Posterior vena cava (tissue), 2 donors: Measurements from ENCODE around the gene SS18L1. TPM values are rescaled to one million over a fixed set of nuclear protein-coding genes. Genes with fewer than 3 reads are reported as not detected.

Experiments used
- DNase-seq: peaks from one replicate; pipeline ENCODE4 v3.0.0-alpha.2; 2020; ENCODE audit warnings: low spot score
- intact Hi-C, 2 donors: fragments of 100-400 bp; cut with DNase I; formaldehyde crosslinking; loops; one replicate each; pipeline versions ENCODE4 v1.14.1 to v1.14.2; 2022 to 2023
- total RNA-seq, 2 donors: library from RNA; stranded (reverse); fragmentation: NEBNext Ultra II Directional; extraction: Animal tissue kit (Norgen Biotek cat#: 25700); gene quantifications; one replicate each; pipeline ENCODE4 v1.2.1, GENCODE V29; 2021
- donor health status: DM: yes; HTN: yes; CAD: no.
- donor health status: DM: yes; HTN: yes; CAD: no.

SS18L1 gene
- total RNA-seq, 2 donors from 2014 or later = 9.7 to 10.3 TPM

- intact Hi-C loops = no loop called here
- no peak for DNase-seq
These were observed 20.6 kb downstream of the SS18L1 start for GRCh38 chr20:62163986-62164762.

GRCh38 chr20:62164879-62165761, 21.6 kb downstream of the SS18L1 start:
- no peak for DNase-seq
- intact Hi-C loops = no loop called here

GRCh38 chr20:62165762-62166399, 22.3 kb downstream of the SS18L1 start:
- intact Hi-C loops = no loop called here
- no peak for DNase-seq

GRCh38 chr20:62167474-62167873, 23.9 kb downstream of the SS18L1 start:
- intact Hi-C loops = no loop called here
- DNase-seq = no peak

GRCh38 chr20:62168061-62168460, 24.5 kb downstream of the SS18L1 start:
- DNase-seq = no peak
- intact Hi-C loops = no loop called here

- intact Hi-C loops = no loop called here
- no peak for DNase-seq
These were observed 25.4 kb downstream of the SS18L1 start for GRCh38 chr20:62168890-62169435.

- no peak for DNase-seq
- intact Hi-C loops = no loop called here
These were observed 27.0 kb downstream of the SS18L1 start for GRCh38 chr20:62170536-62170935.

- DNase-seq = no peak
- intact Hi-C loops = no loop called here
These were observed 27.7 kb downstream of the SS18L1 start for GRCh38 chr20:62171245-62171644.

- DNase-seq = no peak
- intact Hi-C loops = no loop called here
These were observed 29.1 kb downstream of the SS18L1 start for GRCh38 chr20:62172666-62173065.

GRCh38 chr20:62174021-62174804, 30.6 kb downstream of the SS18L1 start:
- intact Hi-C loops = no loop called here
- DNase-seq = no peak

- DNase-seq = no peak
- intact Hi-C loops = loop anchor here in 1 of 2 donors (5.0 kb wide), 1 partner anchor 1648 kb away; no protein-coding TSS in a partner anchor
These were observed 31.5 kb downstream of the SS18L1 start for GRCh38 chr20:62174870-62175624.

GRCh38 chr20:62175711-62176110, 32.1 kb downstream of the SS18L1 start:
- intact Hi-C loops = loop anchor here in 1 of 2 donors (5.0 kb wide), 1 partner anchor 1648 kb away; no protein-coding TSS in a partner anchor
- DNase-seq = no peak

GRCh38 chr20:62176866-62177265, 33.3 kb downstream of the SS18L1 start:
- DNase-seq = no peak
- intact Hi-C loops = loop anchor here in 1 of 2 donors (5.0 kb wide), 1 partner anchor 1650 kb away; no protein-coding TSS in a partner anchor

GRCh38 chr20:62177307-62177706, 33.7 kb downstream of the SS18L1 start:
- intact Hi-C loops = loop anchor here in 1 of 2 donors (5.0 kb wide), 1 partner anchor 1650 kb away; no protein-coding TSS in a partner anchor
- DNase-seq = no peak

GRCh38 chr20:62178316-62179161, 35.0 kb downstream of the SS18L1 start:
- intact Hi-C loops = loop anchor here in 1 of 2 donors (5.0 kb wide), 1 partner anchor 1651 kb away; no protein-coding TSS in a partner anchor
- DNase-seq = no peak

GRCh38 chr20:62179162-62179504, 35.6 kb downstream of the SS18L1 start:
- intact Hi-C loops = loop anchor here in 1 of 2 donors (5.0 kb wide), 1 partner anchor 1652 kb away; no protein-coding TSS in a partner anchor
- DNase-seq = no peak

GRCh38 chr20:62181808-62182207, 38.2 kb downstream of the SS18L1 start:
- DNase-seq = no peak
- intact Hi-C loops = loop anchor here (5.0 kb wide), 2 partner anchors 205 to 1875 kb away; partner anchors contain the start of gene RPS21 (in 1 of the 2)
